Epithelial cell of proximal tubule (primary cell): ENCODE results near the gene TBCK. TPM values are rescaled to one million over a fixed set of nuclear protein-coding genes. Genes with fewer than 3 reads are reported as not detected.
A peak's percentile ranks its signal among the peaks of the same experiment; 100 is the strongest.
"Not testable (repeated sequence)": the region's sequence is repeated elsewhere in the genome, so short reads cannot be mapped to it uniquely, and the experiment has no call there.

ENCODE experiments used
- DNase-seq: peaks from one replicate; pipeline ENCODE4 v3.0.0-alpha.2; 2011; ENCODE audit warnings: low read depth
- H3K4me3 ChIP-seq: 2 replicates; pipeline ENCODE4 v1.5.1; 2011; ENCODE audit warnings: low read depth, mild to moderate bottlenecking, low read length
- total RNA-seq: library from RNA; depleted of rRNA; stranded (reverse); fragments of >200 nt; gene quantifications from 2 replicates; pipeline ENCODE4 v1.2.3, GENCODE V29; 2015
- TF ChIP-seq, protein P1 (sequence below): conservative IDR thresholded peaks from 2 replicates; pipeline ENCODE4 v1.5.1; 2012; ENCODE audit warnings: low read depth, mild to moderate bottlenecking, low read length

TBCK gene
- total RNA-seq, 1 donor from 2014 or later, result 20.8 TPM

GRCh38 chr4:106140601-106141000 is 175.4 kb downstream of the TBCK start:
- H3K4me3 ChIP-seq, result no peak overlapping the region
- no peak for DNase-seq
- TF ChIP-seq, protein P1, sequence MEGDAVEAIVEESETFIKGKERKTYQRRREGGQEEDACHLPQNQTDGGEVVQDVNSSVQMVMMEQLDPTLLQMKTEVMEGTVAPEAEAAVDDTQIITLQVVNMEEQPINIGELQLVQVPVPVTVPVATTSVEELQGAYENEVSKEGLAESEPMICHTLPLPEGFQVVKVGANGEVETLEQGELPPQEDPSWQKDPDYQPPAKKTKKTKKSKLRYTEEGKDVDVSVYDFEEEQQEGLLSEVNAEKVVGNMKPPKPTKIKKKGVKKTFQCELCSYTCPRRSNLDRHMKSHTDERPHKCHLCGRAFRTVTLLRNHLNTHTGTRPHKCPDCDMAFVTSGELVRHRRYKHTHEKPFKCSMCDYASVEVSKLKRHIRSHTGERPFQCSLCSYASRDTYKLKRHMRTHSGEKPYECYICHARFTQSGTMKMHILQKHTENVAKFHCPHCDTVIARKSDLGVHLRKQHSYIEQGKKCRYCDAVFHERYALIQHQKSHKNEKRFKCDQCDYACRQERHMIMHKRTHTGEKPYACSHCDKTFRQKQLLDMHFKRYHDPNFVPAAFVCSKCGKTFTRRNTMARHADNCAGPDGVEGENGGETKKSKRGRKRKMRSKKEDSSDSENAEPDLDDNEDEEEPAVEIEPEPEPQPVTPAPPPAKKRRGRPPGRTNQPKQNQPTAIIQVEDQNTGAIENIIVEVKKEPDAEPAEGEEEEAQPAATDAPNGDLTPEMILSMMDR, result no peak

DNA sequence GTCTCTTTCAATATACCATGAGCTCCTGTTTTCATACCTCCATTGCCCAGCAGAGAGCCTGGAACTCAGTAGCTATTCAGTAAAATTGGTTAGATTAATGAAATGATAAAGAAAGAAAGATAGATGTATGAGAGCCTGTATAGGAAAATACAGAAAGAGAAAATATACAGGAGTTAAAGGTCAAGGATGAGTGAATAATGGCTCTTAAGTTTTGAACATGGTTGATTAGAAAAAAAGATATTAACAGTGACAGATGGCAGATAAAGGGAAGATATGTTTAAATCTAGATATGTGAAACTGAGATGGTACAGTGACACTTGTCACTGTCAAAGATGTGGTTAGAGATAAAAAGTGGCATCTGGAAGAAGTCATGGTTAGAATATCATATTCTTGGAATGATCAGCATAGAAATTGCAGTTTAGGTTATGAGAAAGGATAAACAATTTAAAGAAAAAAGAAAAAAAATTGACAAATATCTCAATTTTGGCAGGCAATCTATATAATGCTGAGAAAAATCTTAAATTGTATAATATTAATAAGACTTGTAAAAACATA is 179.2 kb downstream of the TBCK start:
- DNase-seq, result no peak
- H3K4me3 ChIP-seq, result no peak overlapping the region
- TF ChIP-seq, protein P1, result no peak

GRCh38 chr4:106132045-106132444 is 184.0 kb downstream of the TBCK start:
- no peak overlapping the region for H3K4me3 ChIP-seq
- TF ChIP-seq, protein P1, result no peak
- DNase-seq, result no peak

DNA sequence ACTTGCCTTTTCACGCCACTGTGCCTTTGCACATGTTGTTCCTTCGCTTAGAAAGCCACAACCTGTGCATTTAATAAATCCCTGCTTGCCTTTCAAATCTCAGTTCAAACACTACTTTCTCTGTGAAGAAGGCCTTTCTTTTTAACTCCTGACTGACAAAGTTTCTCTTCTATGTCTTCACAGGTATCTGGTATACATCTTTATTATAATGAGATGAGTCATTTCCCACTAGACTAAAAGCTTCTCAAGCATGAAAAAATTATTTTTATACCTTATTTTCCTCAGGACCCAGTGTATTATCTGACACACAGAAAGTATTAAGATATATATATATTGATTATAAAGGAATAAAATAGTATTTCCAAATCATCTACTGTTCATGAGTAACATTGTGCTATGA is 189.9 kb downstream of the TBCK start:
- TF ChIP-seq, protein P1, result no peak
- H3K4me3 ChIP-seq, result no peak overlapping the region

GRCh38 chr4:106119949-106120555 is 196.0 kb downstream of the TBCK start:
- DNase-seq, H3K4me3 ChIP-seq: not testable (repeated sequence)

More for the DNA sequence above, 189.9 kb downstream of the TBCK start:
- no peak for DNase-seq

GRCh38 chr4:106116025-106116424 is 200.0 kb downstream of the TBCK start:
- DNase-seq, result no peak
- no peak overlapping the region for H3K4me3 ChIP-seq
- TF ChIP-seq, protein P1, result no peak

GRCh38 chr4:106114270-106114669 is 201.7 kb downstream of the TBCK start:
- TF ChIP-seq, protein P1, result no peak
- DNase-seq, result peak; percentile 2
- no peak overlapping the region for H3K4me3 ChIP-seq

- not testable (repeated sequence) for H3K4me3 ChIP-seq, DNase-seq
These were observed 204.1 kb downstream of the TBCK start for GRCh38 chr4:106111778-106112469.
